ENCODE measurements around the gene PRPF38A. TPM values are rescaled to one million over a fixed set of nuclear protein-coding genes. Genes with fewer than 3 reads are reported as not detected.

Gene PRPF38A
- total RNA-seq, 1 donor from 2014 or later, result 20.5 TPM

DNA sequence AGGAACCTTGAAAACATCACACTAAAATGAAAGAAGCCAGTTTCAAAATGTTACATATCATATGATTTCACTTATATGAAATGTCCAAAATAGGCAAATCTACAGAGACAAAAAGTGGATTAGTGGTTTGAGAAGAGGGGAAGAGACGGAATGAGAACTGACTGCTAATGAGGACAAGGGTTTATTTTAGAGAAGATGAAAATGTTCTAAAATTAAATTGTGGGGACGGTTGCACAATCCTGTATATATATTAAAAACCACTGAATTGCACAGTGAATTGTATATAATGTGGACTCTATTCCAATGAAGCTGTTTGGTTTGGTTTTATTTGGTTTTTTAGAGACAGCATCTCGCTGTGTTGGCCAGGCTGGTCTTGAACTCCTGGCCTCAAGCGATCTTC, 35.6 kb downstream of the PRPF38A start:
- H3K27me3 ChIP-seq (ENCODE audit: low read depth), result no peaks in the 10 kb centered on the region
- no peak for DNase-seq
- TF ChIP-seq, protein P1, sequence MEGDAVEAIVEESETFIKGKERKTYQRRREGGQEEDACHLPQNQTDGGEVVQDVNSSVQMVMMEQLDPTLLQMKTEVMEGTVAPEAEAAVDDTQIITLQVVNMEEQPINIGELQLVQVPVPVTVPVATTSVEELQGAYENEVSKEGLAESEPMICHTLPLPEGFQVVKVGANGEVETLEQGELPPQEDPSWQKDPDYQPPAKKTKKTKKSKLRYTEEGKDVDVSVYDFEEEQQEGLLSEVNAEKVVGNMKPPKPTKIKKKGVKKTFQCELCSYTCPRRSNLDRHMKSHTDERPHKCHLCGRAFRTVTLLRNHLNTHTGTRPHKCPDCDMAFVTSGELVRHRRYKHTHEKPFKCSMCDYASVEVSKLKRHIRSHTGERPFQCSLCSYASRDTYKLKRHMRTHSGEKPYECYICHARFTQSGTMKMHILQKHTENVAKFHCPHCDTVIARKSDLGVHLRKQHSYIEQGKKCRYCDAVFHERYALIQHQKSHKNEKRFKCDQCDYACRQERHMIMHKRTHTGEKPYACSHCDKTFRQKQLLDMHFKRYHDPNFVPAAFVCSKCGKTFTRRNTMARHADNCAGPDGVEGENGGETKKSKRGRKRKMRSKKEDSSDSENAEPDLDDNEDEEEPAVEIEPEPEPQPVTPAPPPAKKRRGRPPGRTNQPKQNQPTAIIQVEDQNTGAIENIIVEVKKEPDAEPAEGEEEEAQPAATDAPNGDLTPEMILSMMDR (IDR thresholded peaks at IDR 0.05; ENCODE audit: borderline replicate concordance), result no peak
- H3K27ac ChIP-seq (replicated peaks), result no peak overlapping the region
- H3K36me3 ChIP-seq, result peaks cover 88% of the 10 kb centered on the region
- intact Hi-C loops (cut with micrococcal nuclease), result no loop called here
- no peaks in the 10 kb centered on the region for H3K9me3 ChIP-seq (replicated peaks)
- no peak overlapping the region for H3K4me3 ChIP-seq
- no peaks in the 10 kb centered on the region for H3K4me1 ChIP-seq

DNA sequence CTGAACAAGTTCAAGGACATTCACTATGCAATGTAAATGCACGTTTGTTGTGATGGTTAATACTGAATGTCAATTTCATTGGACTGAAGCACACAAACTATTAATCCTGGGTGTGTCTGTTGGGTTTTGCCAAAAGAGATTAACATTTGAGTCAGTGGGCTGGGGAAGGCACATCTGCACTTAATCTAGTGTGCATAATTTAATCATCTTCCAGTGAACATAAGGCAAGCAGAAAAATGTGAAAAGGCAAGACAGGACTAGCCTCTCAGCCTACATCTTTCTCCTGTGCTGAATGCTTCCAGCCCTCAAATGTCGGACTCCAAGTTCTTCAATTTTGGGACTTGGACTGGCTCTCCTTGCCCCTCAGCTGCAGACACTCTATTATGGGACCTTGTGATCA, 40.1 kb downstream of the PRPF38A start:
- no peaks in the 10 kb centered on the region for H3K4me1 ChIP-seq
- H3K4me3 ChIP-seq, result no peak overlapping the region
- intact Hi-C loops (cut with micrococcal nuclease), result no loop called here
- no peak overlapping the region for H3K27ac ChIP-seq (replicated peaks)
- peaks cover 65% of the 10 kb centered on the region for H3K36me3 ChIP-seq
- H3K9me3 ChIP-seq (replicated peaks), result no peaks in the 10 kb centered on the region
- no peaks in the 10 kb centered on the region for H3K27me3 ChIP-seq (ENCODE audit: low read depth)
- no peak for DNase-seq
- TF ChIP-seq, protein P1 (IDR thresholded peaks at IDR 0.05; ENCODE audit: borderline replicate concordance), result no peak

DNA sequence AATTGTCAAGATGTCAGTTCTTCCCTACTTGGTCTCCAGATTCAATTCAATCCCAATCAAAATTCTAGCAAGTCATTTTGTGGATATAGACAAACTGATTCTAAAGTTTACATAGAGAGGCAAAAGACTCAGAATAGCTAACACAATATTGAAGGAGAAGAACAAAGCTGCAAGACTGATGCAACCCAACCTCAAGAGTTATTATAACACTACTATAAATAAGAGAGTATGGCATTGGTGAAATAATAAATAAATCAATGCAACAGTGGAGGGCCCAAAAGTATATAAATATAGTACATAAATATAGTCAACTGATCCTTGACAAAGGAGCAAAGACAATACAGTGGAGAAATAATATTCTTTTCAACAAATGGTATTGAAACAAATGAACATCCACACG, 49.7 kb downstream of the PRPF38A start:
- TF ChIP-seq, protein P1 (IDR thresholded peaks at IDR 0.05; ENCODE audit: borderline replicate concordance), result no peak
- Histone ChIP-seq H3K27ac (replicated peaks) (no peak overlapping the region), H3K4me1 (no peaks in the 10 kb centered on the region), H3K27me3 (ENCODE audit: low read depth) (no peaks in the 10 kb centered on the region), H3K9me3 (replicated peaks) (no peaks in the 10 kb centered on the region), H3K4me3 (no peak overlapping the region), H3K36me3 (peaks cover 20% of the 10 kb centered on the region)
- no peak for DNase-seq
- intact Hi-C loops (cut with micrococcal nuclease), result no loop called here

DNA sequence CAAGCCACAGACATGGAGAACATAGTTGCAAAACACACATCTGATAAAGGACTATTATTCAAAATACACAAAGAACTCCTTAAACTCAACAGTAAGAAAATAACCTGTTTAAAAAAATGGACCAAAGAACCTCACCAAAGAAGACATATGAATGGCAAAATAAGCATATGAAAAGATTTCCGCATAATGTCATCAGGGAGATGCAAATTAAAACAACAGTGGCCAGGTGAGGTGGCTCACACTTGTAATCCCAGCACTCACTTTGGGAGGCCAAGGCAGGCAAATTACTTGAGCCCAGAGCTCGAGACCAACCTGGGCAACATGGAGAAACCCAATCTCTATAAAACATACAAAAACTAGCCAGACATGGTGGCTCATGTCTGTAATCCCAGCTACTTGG, 50.4 kb downstream of the PRPF38A start:
- no peaks in the 10 kb centered on the region for H3K9me3 ChIP-seq (replicated peaks)
- intact Hi-C loops (cut with micrococcal nuclease), result no loop called here
- H3K27ac ChIP-seq (replicated peaks), result no peak overlapping the region
- no peaks in the 10 kb centered on the region for H3K27me3 ChIP-seq (ENCODE audit: low read depth)
- TF ChIP-seq, protein P1 (IDR thresholded peaks at IDR 0.05; ENCODE audit: borderline replicate concordance), result no peak
- DNase-seq, result no peak
- H3K36me3 ChIP-seq, result peaks cover 26% of the 10 kb centered on the region
- H3K4me3 ChIP-seq, result no peak overlapping the region
- no peaks in the 10 kb centered on the region for H3K4me1 ChIP-seq

DNA sequence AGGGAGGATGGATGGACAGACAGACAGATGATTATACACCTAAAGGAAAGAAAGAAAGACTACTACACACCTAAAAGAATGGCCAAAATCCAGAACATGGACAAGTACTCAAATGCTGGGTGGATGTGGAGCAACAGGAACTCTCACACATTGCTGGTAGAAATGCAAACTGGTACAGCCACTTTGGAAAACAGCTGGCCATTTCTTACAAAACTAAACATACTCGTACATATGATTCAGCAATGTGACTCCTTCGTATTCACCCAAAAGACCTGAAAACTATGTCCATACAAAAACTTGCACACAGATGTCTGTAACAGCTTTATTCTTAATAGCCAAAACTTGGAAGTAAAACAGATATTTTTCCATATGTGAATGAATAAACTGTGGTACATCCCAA, 51.3 kb downstream of the PRPF38A start:
- no peaks in the 10 kb centered on the region for H3K4me1 ChIP-seq
- H3K27ac ChIP-seq (replicated peaks), result no peak overlapping the region
- no peak overlapping the region for H3K4me3 ChIP-seq
- no peaks in the 10 kb centered on the region for H3K27me3 ChIP-seq (ENCODE audit: low read depth)
- no peaks in the 10 kb centered on the region for H3K9me3 ChIP-seq (replicated peaks)
- intact Hi-C loops (cut with micrococcal nuclease), result no loop called here
- TF ChIP-seq, protein P1 (IDR thresholded peaks at IDR 0.05; ENCODE audit: borderline replicate concordance), result no peak
- DNase-seq, result no peak
- H3K36me3 ChIP-seq, result peaks cover 32% of the 10 kb centered on the region

DNA sequence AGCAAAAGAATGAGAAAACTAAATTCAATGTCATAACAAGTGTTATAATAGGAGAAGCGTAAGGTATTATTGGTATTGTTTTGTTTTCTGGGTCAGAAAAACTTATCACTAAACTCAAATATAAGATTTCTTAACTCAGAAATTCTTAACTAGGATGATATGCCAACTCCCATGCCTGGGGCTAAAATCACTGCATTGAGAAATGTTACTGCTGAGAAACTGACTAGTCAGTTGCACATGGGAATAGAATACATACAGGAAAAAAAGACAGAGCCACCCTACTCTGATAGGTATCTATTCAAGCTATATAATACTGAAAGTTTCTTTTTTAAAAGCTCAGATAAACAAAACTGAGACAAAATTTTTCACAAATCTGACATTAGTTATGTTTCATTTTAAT, 56.3 kb downstream of the PRPF38A start:
- Histone ChIP-seq H3K9me3 (replicated peaks) (no peaks in the 10 kb centered on the region), H3K4me3 (no peak overlapping the region), H3K27ac (replicated peaks) (no peak overlapping the region), H3K4me1 (no peaks in the 10 kb centered on the region), H3K36me3 (peaks cover 27% of the 10 kb centered on the region), H3K27me3 (ENCODE audit: low read depth) (no peaks in the 10 kb centered on the region)
- TF ChIP-seq, protein P1 (IDR thresholded peaks at IDR 0.05; ENCODE audit: borderline replicate concordance), result no peak
- no peak for DNase-seq
- intact Hi-C loops (cut with micrococcal nuclease), result no loop called here
